ENCODE results near the gene RGS9. TPM values are rescaled to one million over a fixed set of nuclear protein-coding genes. Genes with fewer than 3 reads are reported as not detected.
A peak's percentile ranks its signal among the peaks of the same experiment; 100 is the strongest.

RGS9 gene
- total and polyA plus RNA-seq, 2 donors (not counting 1 experiment from before 2014, with no cell fraction given): 0.36 to 3.4 TPM

DNA sequence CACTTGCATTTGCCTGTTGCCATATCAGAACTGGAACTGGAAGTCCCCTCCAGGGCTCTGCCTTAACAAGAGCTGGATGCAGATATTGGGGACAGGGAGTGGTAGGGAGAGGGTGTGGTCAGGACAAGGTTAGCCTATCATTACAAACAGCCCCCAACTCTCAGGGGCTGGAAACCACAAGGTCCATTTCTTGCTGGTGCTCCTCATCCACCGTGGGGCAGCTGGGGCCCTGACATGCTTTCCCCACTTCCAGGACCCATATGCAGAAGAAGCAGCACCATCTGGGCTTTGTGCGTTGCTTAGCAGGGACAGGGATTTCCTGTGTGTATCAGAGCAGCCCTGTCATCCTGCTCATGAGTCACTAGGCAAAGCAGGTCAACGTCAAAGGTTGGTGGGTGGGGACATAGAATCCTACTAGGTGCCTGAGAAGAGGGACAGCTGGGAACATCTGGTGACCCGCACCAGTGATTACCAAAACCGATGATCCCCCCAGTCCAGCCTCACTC, 26.9 kb downstream of the RGS9 start:
- H3K27me3 ChIP-seq (replicated peaks in 1 of 4; ENCODE audit: control extremely low read depth in 1 of 4, control insufficient read depth in 3 of 4, insufficient read depth in 4 of 4, low read length in 3 of 4): no peaks in the 10 kb centered on the region
- no peak overlapping the region for H2AFZ ChIP-seq (ENCODE audit: insufficient read depth, low read depth, low read length, poor library complexity, severe bottlenecking)
- CTCF ChIA-PET: interaction anchor here (0.6 to 0.8 kb wide), 4 partner anchors 8 to 305 kb away, joined by 3 read pairs; no protein-coding TSS in a partner anchor
- TF ChIP-seq EZH2 (IDR thresholded peaks at IDR 0.05; ENCODE audit: borderline replicate concordance, insufficient read depth, low read depth, low read length, poor library complexity, severe bottlenecking): no peak
- TF ChIP-seq, protein P1, sequence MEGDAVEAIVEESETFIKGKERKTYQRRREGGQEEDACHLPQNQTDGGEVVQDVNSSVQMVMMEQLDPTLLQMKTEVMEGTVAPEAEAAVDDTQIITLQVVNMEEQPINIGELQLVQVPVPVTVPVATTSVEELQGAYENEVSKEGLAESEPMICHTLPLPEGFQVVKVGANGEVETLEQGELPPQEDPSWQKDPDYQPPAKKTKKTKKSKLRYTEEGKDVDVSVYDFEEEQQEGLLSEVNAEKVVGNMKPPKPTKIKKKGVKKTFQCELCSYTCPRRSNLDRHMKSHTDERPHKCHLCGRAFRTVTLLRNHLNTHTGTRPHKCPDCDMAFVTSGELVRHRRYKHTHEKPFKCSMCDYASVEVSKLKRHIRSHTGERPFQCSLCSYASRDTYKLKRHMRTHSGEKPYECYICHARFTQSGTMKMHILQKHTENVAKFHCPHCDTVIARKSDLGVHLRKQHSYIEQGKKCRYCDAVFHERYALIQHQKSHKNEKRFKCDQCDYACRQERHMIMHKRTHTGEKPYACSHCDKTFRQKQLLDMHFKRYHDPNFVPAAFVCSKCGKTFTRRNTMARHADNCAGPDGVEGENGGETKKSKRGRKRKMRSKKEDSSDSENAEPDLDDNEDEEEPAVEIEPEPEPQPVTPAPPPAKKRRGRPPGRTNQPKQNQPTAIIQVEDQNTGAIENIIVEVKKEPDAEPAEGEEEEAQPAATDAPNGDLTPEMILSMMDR (IDR thresholded peaks at IDR 0.05): no peak
- no peaks in the 10 kb centered on the region for H4K20me1 ChIP-seq (ENCODE audit: control insufficient read depth, insufficient read depth, low read length, poor library complexity, severe bottlenecking)
- no peaks in the 10 kb centered on the region for H3K36me3 ChIP-seq (replicated peaks in 1 of 2; ENCODE audit: control extremely low read depth in 1 of 2, control insufficient read depth in 1 of 2, extremely low read depth in 1 of 2, insufficient read depth in 2 of 2, low read length in 1 of 2)
- H3K4me3 ChIP-seq (ENCODE audit: control extremely low read depth in 1 of 5, extremely low read depth in 1 of 5, insufficient read depth in 1 of 5, low read depth in 2 of 5, low read length in 4 of 5): no peak overlapping the region
- no peaks in the 10 kb centered on the region for H3K4me1 ChIP-seq (ENCODE audit: control insufficient read depth in 2 of 2, insufficient read depth in 2 of 2, low read length in 2 of 2)
- intact Hi-C loops (cut with micrococcal nuclease): no loop called here
- POLR2A ChIA-PET: no interaction called here
- H3K4me3 Mint-ChIP-seq: peak overlapping the region; percentile 5
- DNase-seq (peak; percentile 33), ATAC-seq (ENCODE audit: low read depth) (peak; percentile 89)
- no peaks in the 10 kb centered on the region for H3K9me3 ChIP-seq (ENCODE audit: control extremely low read depth in 1 of 3, control insufficient read depth in 2 of 3, insufficient read depth in 1 of 3, low read length in 2 of 3)
- H3K4me2 ChIP-seq (replicated peaks; ENCODE audit: low read depth, low read length, poor library complexity, severe bottlenecking): no peak overlapping the region
- 0% methylated on average over 2 of the region's 5 CpGs for WGBS (ENCODE audit: insufficient coverage)
- H3K9ac ChIP-seq (ENCODE audit: low read length): no peak overlapping the region
- no peaks in the 10 kb centered on the region for H3K9me3 Mint-ChIP-seq (ENCODE audit: insufficient read depth)
- H3K27ac ChIP-seq (ENCODE audit: low read length in 2 of 2): no peak overlapping the region
- peaks cover 18% of the 10 kb centered on the region for H3K4me1 Mint-ChIP-seq
- no peaks in the 10 kb centered on the region for H3K79me2 ChIP-seq (ENCODE audit: control insufficient read depth, insufficient read depth, low read length)
- peak overlapping the region; percentile 62 for H3K27ac Mint-ChIP-seq
- H3K27me3 Mint-ChIP-seq: no peaks in the 10 kb centered on the region

DNA sequence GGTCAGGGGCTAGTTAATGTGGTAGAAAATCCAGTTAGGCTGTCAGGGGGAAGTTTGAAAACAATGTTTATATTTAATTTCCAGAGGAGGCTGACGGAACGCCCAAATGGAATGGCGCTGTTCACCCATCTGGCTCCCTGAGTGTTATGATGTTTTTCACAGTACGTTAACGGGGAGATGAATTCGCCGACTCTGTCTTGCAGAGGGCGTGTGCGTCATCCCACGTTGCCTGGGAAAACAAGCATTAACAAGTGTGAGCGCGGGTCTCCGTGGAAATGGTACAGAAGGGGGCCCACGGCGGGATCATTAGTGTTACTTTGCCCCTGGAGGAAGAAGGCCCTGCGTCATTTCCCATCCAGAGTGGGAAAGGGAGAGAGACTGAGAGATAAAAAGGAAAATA, 29.6 kb downstream of the RGS9 start:
- H3K4me3 Mint-ChIP-seq: no peak overlapping the region
- H2AFZ ChIP-seq (ENCODE audit: insufficient read depth, low read depth, low read length, poor library complexity, severe bottlenecking): no peak overlapping the region
- no peak overlapping the region for H3K9ac ChIP-seq (ENCODE audit: low read length)
- POLR2A ChIA-PET: no interaction called here
- intact Hi-C loops (cut with micrococcal nuclease): no loop called here
- 96% methylated on average over 15 of the region's 16 CpGs for whole genome bisulfite sequencing (ENCODE audit: insufficient coverage)
- H3K4me2 ChIP-seq (replicated peaks; ENCODE audit: low read depth, low read length, poor library complexity, severe bottlenecking): no peak overlapping the region
- TF ChIP-seq EZH2 (IDR thresholded peaks at IDR 0.05; ENCODE audit: borderline replicate concordance, insufficient read depth, low read depth, low read length, poor library complexity, severe bottlenecking): no peak
- TF ChIP-seq, protein P1 (IDR thresholded peaks at IDR 0.05): no peak
- no peaks in the 10 kb centered on the region for H3K79me2 ChIP-seq (ENCODE audit: control insufficient read depth, insufficient read depth, low read length)
- no peaks in the 10 kb centered on the region for H3K27me3 Mint-ChIP-seq
- no peak for ATAC-seq (ENCODE audit: low read depth)
- no peaks in the 10 kb centered on the region for H4K20me1 ChIP-seq (ENCODE audit: control insufficient read depth, insufficient read depth, low read length, poor library complexity, severe bottlenecking)
- H3K27ac Mint-ChIP-seq: no peak overlapping the region
- H3K27ac ChIP-seq (ENCODE audit: low read length in 2 of 2): no peak overlapping the region
- CTCF ChIA-PET: no interaction called here
- DNase-seq: no peak
- H3K4me3 ChIP-seq (ENCODE audit: control extremely low read depth in 1 of 5, extremely low read depth in 1 of 5, insufficient read depth in 1 of 5, low read depth in 2 of 5, low read length in 4 of 5): no peak overlapping the region
- no peaks in the 10 kb centered on the region for H3K36me3 ChIP-seq (replicated peaks in 1 of 2; ENCODE audit: control extremely low read depth in 1 of 2, control insufficient read depth in 1 of 2, extremely low read depth in 1 of 2, insufficient read depth in 2 of 2, low read length in 1 of 2)
- no peaks in the 10 kb centered on the region for H3K27me3 ChIP-seq (replicated peaks in 1 of 4; ENCODE audit: control extremely low read depth in 1 of 4, control insufficient read depth in 3 of 4, insufficient read depth in 4 of 4, low read length in 3 of 4)
- peaks cover 0 to 4% (median 0%) of the 10 kb centered on the region in 3 donors for H3K9me3 ChIP-seq (ENCODE audit: control extremely low read depth in 1 of 3, control insufficient read depth in 2 of 3, insufficient read depth in 1 of 3, low read length in 2 of 3)
- peaks cover 18% of the 10 kb centered on the region for H3K4me1 Mint-ChIP-seq
- H3K4me1 ChIP-seq (ENCODE audit: control insufficient read depth in 2 of 2, insufficient read depth in 2 of 2, low read length in 2 of 2): no peaks in the 10 kb centered on the region
- H3K9me3 Mint-ChIP-seq (ENCODE audit: insufficient read depth): no peaks in the 10 kb centered on the region
